ENCODE results near the gene COPS3. TPM values are rescaled to one million over a fixed set of nuclear protein-coding genes. Genes with fewer than 3 reads are reported as not detected.
"Not testable (repeated sequence)": the region's sequence is repeated elsewhere in the genome, so short reads cannot be mapped to it uniquely, and the experiment has no call there.

Gene COPS3
- total and polyA plus RNA-seq, 3 donors from 2014 or later: 128 to 198 (median 134) TPM

- WGBS, 2 donors: 16% methylated on average over 18 to 19 of the region's 21 CpGs
- intact Hi-C loops (cut with DNase I; ENCODE audit: low total_unique reads): no loop called here
- DNase-seq: no peak
- peak overlapping the region; percentile 69 for H3K4me3 ChIP-seq
- no peaks in the 10 kb centered on the region for H3K36me3 ChIP-seq (ENCODE audit: low read depth, missing control alignments)
- no peaks in the 10 kb centered on the region for H3K9me3 ChIP-seq
- H3K4me1 ChIP-seq: peaks cover 6% of the 10 kb centered on the region
- TF ChIP-seq POLR2A (IDR thresholded peaks at IDR 0.05) (no peak), CTCF (IDR thresholded peaks at IDR 0.05) (no peak)
- H3K27me3 ChIP-seq: no peaks in the 10 kb centered on the region
- H3K27ac ChIP-seq: peak overlapping the region; percentile 41 to 77
These were observed 22.9 kb upstream of the COPS3 start for GRCh38 chr17:17303847-17304490.

- no peaks in the 10 kb centered on the region for H3K36me3 ChIP-seq (ENCODE audit: low read depth, missing control alignments)
- peak within 1 kb of the TSS; percentile 41 to 77 for H3K27ac ChIP-seq
- WGBS, 2 donors: 1 to 2% methylated on average over 10 to 70 of the region's 107 CpGs
- H3K27me3 ChIP-seq: no peaks in the 10 kb centered on the region
- DNase-seq: peak; percentile 92
- TF ChIP-seq POLR2A (IDR thresholded peaks at IDR 0.05): no peak
- TF ChIP-seq CTCF (IDR thresholded peaks at IDR 0.05): no peak
- H3K4me3 ChIP-seq: peak within 1 kb of the TSS; percentile 69
- peaks cover 6% of the 10 kb centered on the region for H3K4me1 ChIP-seq
- intact Hi-C loops (cut with DNase I; ENCODE audit: low total_unique reads): no loop called here
- no peaks in the 10 kb centered on the region for H3K9me3 ChIP-seq
These were observed 22.2 kb upstream of the COPS3 start, which contains the start of gene NT5M for GRCh38 chr17:17303010-17303846. Gene NT5M, plus strand, starts transcription at chr17:17303373. Its CDS starts 178 bp downstream, at chr17:17303551.

GRCh38 chr17:17301659-17302058 is 20.6 kb upstream of the COPS3 start:
- H3K4me1 ChIP-seq; H3K27me3 ChIP-seq; intact Hi-C loops (cut with DNase I; ENCODE audit: low total_unique reads); H3K4me3 ChIP-seq; DNase-seq; H3K9me3 ChIP-seq; H3K36me3 ChIP-seq (ENCODE audit: low read depth, missing control alignments); H3K27ac ChIP-seq: not testable (repeated sequence)
- 66 to 84% methylated on average over 7 to 11 of the region's 11 CpGs for WGBS, 2 donors

GRCh38 chr17:17300624-17301568 is 19.9 kb upstream of the COPS3 start:
- 11 to 14% methylated on average over 19 to 33 of the region's 35 CpGs for WGBS, 2 donors

More at GRCh38 chr17:17300624-17301568, 19.9 kb upstream of the COPS3 start:
- TF ChIP-seq POLR2A (IDR thresholded peaks at IDR 0.05) (no peak), CTCF (IDR thresholded peaks at IDR 0.05) (no peak)
- no peaks in the 10 kb centered on the region for H3K36me3 ChIP-seq (ENCODE audit: low read depth, missing control alignments)
- intact Hi-C loops (cut with DNase I; ENCODE audit: low total_unique reads): no loop called here
- peak; percentile 72 for DNase-seq
- peak overlapping the region in 1 of 2 donors; percentile 24 for H3K27ac ChIP-seq
- peaks cover 6% of the 10 kb centered on the region for H3K4me1 ChIP-seq
- no peaks in the 10 kb centered on the region for H3K9me3 ChIP-seq
- no peaks in the 10 kb centered on the region for H3K27me3 ChIP-seq
- H3K4me3 ChIP-seq: peak overlapping the region; percentile 44 to 52
